Measurements from ENCODE around the gene CLTCL1. TPM values are rescaled to one million over a fixed set of nuclear protein-coding genes. Genes with fewer than 3 reads are reported as not detected.

CLTCL1 gene
- total and polyA plus RNA-seq, 9 of the 15 experiments (the other 6 are each of a cell fraction or from before 2014, with no cell fraction given): 1.1 to 11.7 (median 5.0) TPM

DNA sequence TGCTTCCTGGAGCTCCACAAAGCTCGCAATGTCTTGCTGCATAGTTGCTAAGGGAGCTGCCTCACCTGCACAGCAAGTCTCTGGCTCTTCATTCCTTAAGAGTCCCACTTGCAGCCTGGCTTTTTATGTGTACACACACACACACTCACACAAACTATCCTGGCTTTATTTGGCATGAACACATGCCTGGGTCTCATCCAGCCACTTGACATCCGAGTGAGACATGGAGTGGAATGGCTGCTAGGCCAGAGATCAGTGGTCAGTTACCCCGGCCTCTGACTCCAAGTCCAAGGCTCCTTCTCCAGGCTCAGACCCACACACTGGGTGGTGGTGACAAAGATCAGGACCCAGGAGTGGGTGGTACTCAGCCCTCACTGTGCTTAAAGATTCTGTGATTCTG, 37.9 kb upstream of the CLTCL1 start (continued):
- TF ChIP-seq FOXA3 (CRISPR knock-in tag; conservative IDR thresholded peaks at IDR 0.05 in 1 of 2, IDR thresholded peaks at IDR 0.05 in 1 of 2) (0 out of 4 replicates have a peak, but pooled peaks of 1 of the 2 experiments have one; percentile 4), PRPF4 (IDR thresholded peaks at IDR 0.05; ENCODE audit: insufficient read depth, low read depth, low read length, poor library complexity, severe bottlenecking) (no peak), POLR2B (IDR thresholded peaks at IDR 0.05; ENCODE audit: low read depth, partially characterized antibody) (peak; percentile 28), GATA2 (CRISPR knock-in tag; IDR thresholded peaks at IDR 0.05) (0 out of 2 replicates have a peak, but pooled peaks have one; percentile 3), ZNF717 (CRISPR knock-in tag; IDR thresholded peaks at IDR 0.05) (no peak), POLR2A (conservative IDR thresholded peaks at IDR 0.05) (peak; percentile 43; the same call in 1 of the 2 replicates), ZBTB12 (CRISPR knock-in tag; IDR thresholded peaks at IDR 0.05) (no peak), FOXJ3 (CRISPR knock-in tag; IDR thresholded peaks at IDR 0.05) (no peak), HMG20B (CRISPR knock-in tag; IDR thresholded peaks at IDR 0.05) (no peak), POLR2AphosphoS2 (IDR thresholded peaks at IDR 0.05; ENCODE audit: low read length) (0 out of 2 replicates have a peak, but pooled peaks have one; percentile 34), RFX7 (CRISPR knock-in tag; IDR thresholded peaks at IDR 0.05) (no peak), ARID4B (CRISPR knock-in tag; IDR thresholded peaks at IDR 0.05) (peak; percentile 79), FOXP1 (CRISPR knock-in tag; IDR thresholded peaks at IDR 0.05) (peak; percentile 83; the same call in 1 of the 2 replicates), ZNF143 (CRISPR knock-in tag; IDR thresholded peaks at IDR 0.05) (peak; percentile 60; the same call in 1 of the 2 replicates), TEAD1 (CRISPR knock-in tag; IDR thresholded peaks at IDR 0.05) (0 out of 4 replicates have a peak, but pooled peaks of 1 of the 2 experiments have one; percentile 61), FOXK1 (CRISPR knock-in tag; IDR thresholded peaks at IDR 0.05; ENCODE audit: borderline replicate concordance) (peak; percentile 84; the same call in 1 of the 2 replicates), ZBTB1 (CRISPR knock-in tag; IDR thresholded peaks at IDR 0.05; ENCODE audit: borderline replicate concordance, low read depth) (peak; percentile 81), ZNF282 (CRISPR knock-in tag; IDR thresholded peaks at IDR 0.05) (peak; percentile 14; the same call in 1 of the 2 replicates), HMGN3 (IDR thresholded peaks at IDR 0.05; ENCODE audit: borderline replicate concordance, extremely low read depth, insufficient read length, low read depth, low read length) (no peak), KLF10 (CRISPR knock-in tag; IDR thresholded peaks at IDR 0.05) (no peak)
- TF ChIP-seq, protein P1, sequence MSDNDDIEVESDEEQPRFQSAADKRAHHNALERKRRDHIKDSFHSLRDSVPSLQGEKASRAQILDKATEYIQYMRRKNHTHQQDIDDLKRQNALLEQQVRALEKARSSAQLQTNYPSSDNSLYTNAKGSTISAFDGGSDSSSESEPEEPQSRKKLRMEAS (CRISPR knock-in tag; IDR thresholded peaks at IDR 0.05): peak; percentile 56; the same call in 1 of the 2 replicates
- TF ChIP-seq, protein P2, sequence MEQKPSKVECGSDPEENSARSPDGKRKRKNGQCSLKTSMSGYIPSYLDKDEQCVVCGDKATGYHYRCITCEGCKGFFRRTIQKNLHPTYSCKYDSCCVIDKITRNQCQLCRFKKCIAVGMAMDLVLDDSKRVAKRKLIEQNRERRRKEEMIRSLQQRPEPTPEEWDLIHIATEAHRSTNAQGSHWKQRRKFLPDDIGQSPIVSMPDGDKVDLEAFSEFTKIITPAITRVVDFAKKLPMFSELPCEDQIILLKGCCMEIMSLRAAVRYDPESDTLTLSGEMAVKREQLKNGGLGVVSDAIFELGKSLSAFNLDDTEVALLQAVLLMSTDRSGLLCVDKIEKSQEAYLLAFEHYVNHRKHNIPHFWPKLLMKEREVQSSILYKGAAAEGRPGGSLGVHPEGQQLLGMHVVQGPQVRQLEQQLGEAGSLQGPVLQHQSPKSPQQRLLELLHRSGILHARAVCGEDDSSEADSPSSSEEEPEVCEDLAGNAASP (IDR thresholded peaks at IDR 0.05): no peak
